IMR-90 (cell line): ENCODE data around the gene CABP4. TPM values are rescaled to one million over a fixed set of nuclear protein-coding genes. Genes with fewer than 3 reads are reported as not detected.

Experiments used
- ATAC-seq: fragments of 200-7000 bp; cut with Tn5 transposase; 2 replicates; pipeline ENCODE4 v1.9.1; 2020; ENCODE audit warnings: low read depth, mild to moderate bottlenecking, moderate library complexity
- BruUV-seq: library from RNA; stranded (reverse); fragments of 400-500 nt; replicated peaks from 2 replicates; lab custom pipeline; 2021; lab: Mats Ljungman, UMichigan
- CTCF ChIA-PET: fragments of 300-600 bp; formaldehyde crosslinking; extraction: SDS; loops from one replicate; lab custom pipeline; 2021; ENCODE audit warnings: antibody characterized with exemption; lab: Yijun Ruan, JAX
- POLR2A ChIA-PET: fragments of 300-600 bp; sonication (Branson Sonifier 250); formaldehyde crosslinking; loops from one replicate; lab custom pipeline; 2022; ENCODE audit warnings: antibody characterized with exemption; ENCODE audit not compliant: unreplicated experiment; lab: Charles Lee
- DNase-seq: peaks from one replicate; pipeline ENCODE4 v3.0.0; 2013
- H2AFZ ChIP-seq: replicated peaks from 2 replicates; pipeline ENCODE3; 2013; ENCODE audit warnings: low read length, mild to moderate bottlenecking; ENCODE audit not compliant: poor library complexity
- H2AK5ac ChIP-seq: 2 replicates; pipeline ENCODE4 v1.6.1; 2013; ENCODE audit warnings: low read depth, low read length, inconsistent platforms
- H2AK9ac ChIP-seq: replicated peaks from 2 replicates; pipeline ENCODE3; 2013; ENCODE audit warnings: mild to moderate bottlenecking, low read depth, low read length, moderate library complexity; ENCODE audit not compliant: poor library complexity
- H2BK120ac ChIP-seq: 2 replicates; pipeline ENCODE4 v1.6.1; 2013; ENCODE audit warnings: low read depth, low read length, inconsistent platforms
- H2BK15ac ChIP-seq: 3 replicates; pipeline ENCODE4 v1.6.1; 2013; ENCODE audit warnings: low read depth, low read length, inconsistent platforms
- H2BK20ac ChIP-seq: 2 replicates; pipeline ENCODE4 v1.6.1; 2013; ENCODE audit warnings: low read depth, mild to moderate bottlenecking, inconsistent platforms, low read length, moderate library complexity
- H2BK5ac ChIP-seq: 2 replicates; pipeline ENCODE4 v1.6.1; 2013; ENCODE audit warnings: mild to moderate bottlenecking, low read depth, low read length, inconsistent platforms; ENCODE audit not compliant: poor library complexity, severe bottlenecking
- H3K14ac ChIP-seq: replicated peaks from 2 replicates; pipeline ENCODE4 v1.6.1; 2013; ENCODE audit warnings: low read depth, low read length, inconsistent platforms
- H3K18ac ChIP-seq: 2 replicates; pipeline ENCODE4 v1.6.1; 2013; ENCODE audit warnings: low read depth, low read length, control low read depth
- H3K23ac ChIP-seq: 2 replicates; pipeline ENCODE4 v1.6.1; 2013; ENCODE audit warnings: low read depth, low read length, inconsistent platforms
- H3K27ac ChIP-seq: 2 replicates; pipeline ENCODE4 v1.5.1; 2013; ENCODE audit warnings: mild to moderate bottlenecking, control low read depth, low read length; ENCODE audit not compliant: insufficient read depth
- H3K27me3 ChIP-seq: 2 replicates; pipeline ENCODE4 v1.6.1; 2013; ENCODE audit warnings: low read length; ENCODE audit not compliant: control insufficient read depth, insufficient read depth
- H3K36me3 ChIP-seq: 2 replicates; pipeline ENCODE4 v1.6.1; 2013; ENCODE audit warnings: low read length, mixed read lengths; ENCODE audit not compliant: control insufficient read depth, insufficient read depth
- H3K4ac ChIP-seq: 2 replicates; pipeline ENCODE4 v1.6.1; 2013; ENCODE audit warnings: low read depth, low read length, inconsistent platforms
- H3K4me1 ChIP-seq: 2 replicates; pipeline ENCODE4 v1.6.1; 2013; ENCODE audit warnings: low read length, mixed read lengths; ENCODE audit not compliant: control insufficient read depth, insufficient read depth
- H3K4me2 ChIP-seq: 2 replicates; pipeline ENCODE4 v1.6.1; 2013; ENCODE audit warnings: low read depth, mild to moderate bottlenecking, control low read depth, low read length, moderate library complexity
- H3K4me3 ChIP-seq: 2 replicates; pipeline ENCODE4 v1.5.1; 2013; ENCODE audit warnings: low read depth, mild to moderate bottlenecking, control low read depth, low read length, moderate library complexity; ENCODE audit not compliant: insufficient read depth
- H3K56ac ChIP-seq: 2 replicates; pipeline ENCODE4 v1.6.1; 2013; ENCODE audit warnings: low read length, inconsistent platforms; ENCODE audit not compliant: insufficient read depth; ENCODE audit errors: extremely low read depth
- H3K79me1 ChIP-seq, 2 experiments: 2 replicates each; pipeline ENCODE4 v1.6.1; 2013; ENCODE audit warnings: low read length in 2 of 2, inconsistent platforms in 1 of 2, low read depth in 1 of 2
- H3K9ac ChIP-seq: 2 replicates; pipeline ENCODE4 v1.6.1; 2013; ENCODE audit warnings: low read depth, low read length, control low read depth
- H3K9me1 ChIP-seq: 2 replicates; pipeline ENCODE4 v1.6.1; 2013; ENCODE audit warnings: low read length, inconsistent platforms; ENCODE audit not compliant: insufficient read depth
- H3K9me3 ChIP-seq: 2 replicates; pipeline ENCODE4 v1.6.1; 2013; ENCODE audit warnings: low read length; ENCODE audit not compliant: control insufficient read depth, insufficient read depth
- H4K20me1 ChIP-seq: 2 replicates; pipeline ENCODE4 v1.6.1; 2013; ENCODE audit warnings: low read length, inconsistent platforms; ENCODE audit not compliant: insufficient read depth
- H4K5ac ChIP-seq: 2 replicates; pipeline ENCODE4 v1.6.1; 2013; ENCODE audit warnings: mild to moderate bottlenecking, low read depth, low read length, control low read depth
- H4K8ac ChIP-seq, 2 experiments: 2 replicates each; pipeline ENCODE4 v1.6.1; 2013; ENCODE audit warnings: low read depth in 2 of 2, low read length in 2 of 2, control low read depth in 1 of 2, inconsistent platforms in 1 of 2
- H4K91ac ChIP-seq: 2 replicates; pipeline ENCODE4 v1.6.1; 2013; ENCODE audit warnings: low read depth, low read length, inconsistent platforms; ENCODE audit not compliant: insufficient read depth
- BHLHE40 ChIP-seq: fragments of 150-350 bp; IDR thresholded peaks from 2 replicates; pipeline ENCODE4 v1.6.1; 2016; ENCODE audit warnings: mild to moderate bottlenecking, low read depth, low read length
- CEBPB ChIP-seq: IDR thresholded peaks from 2 replicates; pipeline ENCODE4 v1.6.1; 2012; ENCODE audit warnings: low read depth, low read length, improper control_type of control experiment
- CHD1 ChIP-seq: IDR thresholded peaks from 2 replicates; pipeline ENCODE4 v1.6.1; 2012; ENCODE audit warnings: low read depth, low read length, improper control_type of control experiment
- MAFK ChIP-seq: IDR thresholded peaks from 2 replicates; pipeline ENCODE4 v1.6.1; 2012; ENCODE audit warnings: low read depth, low read length, improper control_type of control experiment
- MAZ ChIP-seq: IDR thresholded peaks from 2 replicates; pipeline ENCODE4 v1.6.1; 2012; ENCODE audit warnings: low read depth, mild to moderate bottlenecking, low read length, improper control_type of control experiment, moderate library complexity, borderline replicate concordance
- MXI1 ChIP-seq: IDR thresholded peaks from 2 replicates; pipeline ENCODE4 v1.6.1; 2012; ENCODE audit warnings: low read depth, mild to moderate bottlenecking, low read length, moderate library complexity, borderline replicate concordance
- NFE2L2 ChIP-seq: fragments of 150-350 bp; IDR thresholded peaks from 2 replicates; pipeline ENCODE4 v1.6.1; 2016; ENCODE audit warnings: low read depth, mild to moderate bottlenecking, low read length
- RAD21 ChIP-seq: IDR thresholded peaks from 2 replicates; pipeline ENCODE4 v1.6.1; 2012; ENCODE audit warnings: low read length, improper control_type of control experiment
- RCOR1 ChIP-seq: IDR thresholded peaks from 2 replicates; pipeline ENCODE4 v1.6.1; 2012; ENCODE audit warnings: mild to moderate bottlenecking, low read length, improper control_type of control experiment; ENCODE audit not compliant: insufficient replicate concordance
- RFX5 ChIP-seq: IDR thresholded peaks from 2 replicates; pipeline ENCODE4 v1.8.0; 2012; ENCODE audit warnings: low read depth, mild to moderate bottlenecking, low read length, moderate library complexity
- SMC3 ChIP-seq: fragments of 150-350 bp; IDR thresholded peaks from 2 replicates; pipeline ENCODE4 v1.6.1; 2016; ENCODE audit warnings: low read depth, mild to moderate bottlenecking, antibody characterized with exemption, low read length, moderate library complexity
- USF2 ChIP-seq: fragments of 150-350 bp; IDR thresholded peaks from 2 replicates; pipeline ENCODE4 v1.6.1; 2017; ENCODE audit warnings: mild to moderate bottlenecking, antibody characterized with exemption, low read length, low read depth
- WGBS, 2 experiments: methylation state at CpG; one replicate each; pipeline versions ENCODE4 v1.1.5 to v1.1.7; 2013; ENCODE audit warnings: missing lambda C conversion rate in 2 of 2; ENCODE audit not compliant: insufficient read length in 1 of 2; ENCODE audit errors: extremely low coverage in 2 of 2; 5-methylcytosine and 5-hydroxymethylcytosine counted together
- dilution Hi-C: fragments of 300-500 bp; cut with HindIII; formaldehyde crosslinking; loops from one replicate; pipeline ENCODE4 v1.14.3; 2018; ENCODE audit warnings: low sequenced_read_pairs; ENCODE audit not compliant: unreplicated experiment
- in situ Hi-C: fragments of 300-500 bp; cut with MboI; formaldehyde crosslinking; loops from 3 replicates; pipeline ENCODE4 v1.14.3; 2019; ENCODE audit warnings: low sequenced_read_pairs, inconsistent platforms, mixed read lengths
- intact Hi-C: fragments of 100-400 bp; cut with micrococcal nuclease; formaldehyde crosslinking; loops from 2 replicates; pipeline ENCODE4 v1.10.0; 2022
- polyA plus RNA-seq, 3 experiments: library from polyadenylated mRNA; depleted of rRNA; stranded (reverse); fragments of >200 nt; gene quantifications; 2 replicates each; pipeline ENCODE4 v1.2.3, GENCODE V29; 2012; ENCODE audit warnings: low replicate concordance in 1 of 3
- total RNA-seq: library from RNA; depleted of rRNA; stranded (reverse); fragments of >200 nt; gene quantifications from 2 replicates; pipeline ENCODE4 v1.2.3, GENCODE V29; 2012
- TF ChIP-seq, protein P1 (sequence below): fragments of 150-350 bp; IDR thresholded peaks from 2 replicates; pipeline ENCODE4 v1.6.1; 2016; ENCODE audit warnings: low read depth, mild to moderate bottlenecking, low read length, moderate library complexity, borderline replicate concordance
- TF ChIP-seq, protein P2 (sequence below): conservative IDR thresholded peaks from 2 replicates; pipeline ENCODE4 v1.5.1; 2012; ENCODE audit warnings: mild to moderate bottlenecking, low read depth, low read length, improper control_type of control experiment

CABP4 gene
- total and polyA plus RNA-seq, 2 of the 4 experiments (the other 2 are of a cell fraction): not detected

DNA sequence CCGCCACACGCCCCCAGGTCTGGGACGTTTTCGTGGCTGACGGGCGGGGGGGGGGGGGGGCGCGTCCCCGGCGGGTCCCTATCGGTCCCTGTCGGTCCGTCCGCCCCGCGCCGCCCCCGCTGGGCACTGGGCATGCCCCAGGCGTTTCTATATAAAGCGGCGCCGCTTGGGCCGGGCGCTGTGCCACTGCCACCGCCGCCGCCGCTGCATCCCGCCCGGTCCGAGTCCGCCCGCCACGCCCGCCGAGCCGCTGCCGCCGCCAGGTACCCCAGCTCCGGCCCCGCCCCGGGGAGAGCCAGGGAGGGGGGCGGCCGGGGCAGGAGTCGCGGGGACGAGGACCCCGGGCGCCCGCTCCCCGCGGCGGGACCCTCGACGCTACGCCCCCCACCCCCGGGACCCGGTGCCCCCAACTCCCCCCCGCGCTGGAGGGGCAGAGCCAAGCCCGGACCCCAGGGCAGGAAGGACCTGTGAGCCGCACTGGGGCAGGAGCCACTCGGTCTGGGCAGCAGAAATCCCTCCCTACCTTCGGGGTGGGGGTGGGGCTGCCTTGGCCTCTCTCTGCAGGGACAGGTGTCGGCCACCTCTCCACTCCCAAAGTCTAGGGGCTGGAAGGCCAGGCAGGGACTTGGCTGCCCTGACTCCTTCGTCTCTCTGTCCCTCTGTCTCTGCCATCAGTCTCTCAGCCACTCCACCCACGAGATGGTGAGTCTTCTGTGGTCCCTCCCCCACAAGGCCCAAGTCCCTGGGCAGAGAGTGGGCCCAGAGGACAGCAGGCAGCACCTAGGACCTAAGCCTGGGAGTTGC is 39.5 kb upstream of the CABP4 start, which contains the start of gene CARNS1:
Gene CARNS1 (plus strand): TSS at position 178 of the 804 bp plus-strand sequence. CDS start 522 bp downstream, at position 700.
- BruUV-seq: no TSS peak
- dilution Hi-C loops: no loop called here
- ATAC-seq: peak; percentile 12; the same call in 1 of the 2 replicates
- no peak for TF ChIP-seq USF2
- no peak for TF ChIP-seq MXI1
- no peak for TF ChIP-seq RFX5
- no peak for TF ChIP-seq NFE2L2
- TF ChIP-seq, protein P1, sequence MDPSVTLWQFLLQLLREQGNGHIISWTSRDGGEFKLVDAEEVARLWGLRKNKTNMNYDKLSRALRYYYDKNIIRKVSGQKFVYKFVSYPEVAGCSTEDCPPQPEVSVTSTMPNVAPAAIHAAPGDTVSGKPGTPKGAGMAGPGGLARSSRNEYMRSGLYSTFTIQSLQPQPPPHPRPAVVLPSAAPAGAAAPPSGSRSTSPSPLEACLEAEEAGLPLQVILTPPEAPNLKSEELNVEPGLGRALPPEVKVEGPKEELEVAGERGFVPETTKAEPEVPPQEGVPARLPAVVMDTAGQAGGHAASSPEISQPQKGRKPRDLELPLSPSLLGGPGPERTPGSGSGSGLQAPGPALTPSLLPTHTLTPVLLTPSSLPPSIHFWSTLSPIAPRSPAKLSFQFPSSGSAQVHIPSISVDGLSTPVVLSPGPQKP: no peak
- no peak for TF ChIP-seq BHLHE40
- TF ChIP-seq CEBPB: no peak
- TF ChIP-seq RAD21: no peak
- no peak for TF ChIP-seq SMC3
- no peak for TF ChIP-seq MAFK
- no peak for TF ChIP-seq MAZ
- TF ChIP-seq, protein P2, sequence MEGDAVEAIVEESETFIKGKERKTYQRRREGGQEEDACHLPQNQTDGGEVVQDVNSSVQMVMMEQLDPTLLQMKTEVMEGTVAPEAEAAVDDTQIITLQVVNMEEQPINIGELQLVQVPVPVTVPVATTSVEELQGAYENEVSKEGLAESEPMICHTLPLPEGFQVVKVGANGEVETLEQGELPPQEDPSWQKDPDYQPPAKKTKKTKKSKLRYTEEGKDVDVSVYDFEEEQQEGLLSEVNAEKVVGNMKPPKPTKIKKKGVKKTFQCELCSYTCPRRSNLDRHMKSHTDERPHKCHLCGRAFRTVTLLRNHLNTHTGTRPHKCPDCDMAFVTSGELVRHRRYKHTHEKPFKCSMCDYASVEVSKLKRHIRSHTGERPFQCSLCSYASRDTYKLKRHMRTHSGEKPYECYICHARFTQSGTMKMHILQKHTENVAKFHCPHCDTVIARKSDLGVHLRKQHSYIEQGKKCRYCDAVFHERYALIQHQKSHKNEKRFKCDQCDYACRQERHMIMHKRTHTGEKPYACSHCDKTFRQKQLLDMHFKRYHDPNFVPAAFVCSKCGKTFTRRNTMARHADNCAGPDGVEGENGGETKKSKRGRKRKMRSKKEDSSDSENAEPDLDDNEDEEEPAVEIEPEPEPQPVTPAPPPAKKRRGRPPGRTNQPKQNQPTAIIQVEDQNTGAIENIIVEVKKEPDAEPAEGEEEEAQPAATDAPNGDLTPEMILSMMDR: no peak
- no peak for TF ChIP-seq RCOR1
- TF ChIP-seq CHD1: no peak

More for the DNA sequence above, 39.5 kb upstream of the CABP4 start, which contains the start of gene CARNS1:
- no peak within 1 kb of the TSS for H3K23ac ChIP-seq
- H2AFZ ChIP-seq: peak within 1 kb of the TSS; percentile 72
- H2BK120ac ChIP-seq: no peak within 1 kb of the TSS
- no peak within 1 kb of the TSS for H4K5ac ChIP-seq
- H2AK5ac ChIP-seq: no peak within 1 kb of the TSS
- DNase-seq: no peak
- no peak within 1 kb of the TSS for H3K9ac ChIP-seq
- H3K79me1 ChIP-seq: no peaks in the 10 kb centered on the region
- no peak within 1 kb of the TSS for H4K8ac ChIP-seq
- H2AK9ac ChIP-seq: peak within 1 kb of the TSS; percentile 61
- peaks cover 5% of the 10 kb centered on the region; the same call in 1 of the 2 replicates for H3K4me1 ChIP-seq
- H2BK5ac ChIP-seq: no peak within 1 kb of the TSS
- no peak within 1 kb of the TSS for H3K56ac ChIP-seq
- no peak within 1 kb of the TSS for H3K14ac ChIP-seq
- H3K18ac ChIP-seq: no peak within 1 kb of the TSS
- H3K27ac ChIP-seq: no peak within 1 kb of the TSS
- intact Hi-C loops: no loop called here
- no peaks in the 10 kb centered on the region for H3K36me3 ChIP-seq
- in situ Hi-C loops: no loop called here
- POLR2A ChIA-PET: no interaction called here
- H3K4ac ChIP-seq: no peak within 1 kb of the TSS
- CTCF ChIA-PET: no interaction called here
- H2BK20ac ChIP-seq: no peak within 1 kb of the TSS
- no peaks in the 10 kb centered on the region for H4K20me1 ChIP-seq
- no peak within 1 kb of the TSS for H4K91ac ChIP-seq
- peaks cover 29% of the 10 kb centered on the region for H3K27me3 ChIP-seq
- peak within 1 kb of the TSS; percentile 20; the same call in 1 of the 2 replicates for H3K4me2 ChIP-seq
- 2% methylated on average over 11 of the region's 67 CpGs; no CpG with 5 or more reads in 1 of the 2 experiments for WGBS, 2 experiments
- H3K9me1 ChIP-seq: no peaks in the 10 kb centered on the region
- no peak within 1 kb of the TSS for H3K4me3 ChIP-seq
- H3K9me3 ChIP-seq: no peaks in the 10 kb centered on the region
- no peak within 1 kb of the TSS for H2BK15ac ChIP-seq
